ENCODE results near the gene CCDC120. TPM values are rescaled to one million over a fixed set of nuclear protein-coding genes. Genes with fewer than 3 reads are reported as not detected.

The CCDC120 gene
- 1.7 TPM for total RNA-seq (ENCODE audit: insufficient read depth, low replicate concordance)

- no peak for DNase-seq (ENCODE audit: low spot score)
These were observed at the start of gene CCDC120 for GRCh38 chrX:49058794-49059193. Gene CCDC120, plus strand, starts transcription at chrX:49058999. Its CDS starts 3,043 bp downstream, at chrX:49062042.

- DNase-seq (ENCODE audit: low spot score) = no peak
These were observed 39.7 kb upstream of the CCDC120 start for GRCh38 chrX:49019050-49019449.

GRCh38 chrX:49019599-49020249, 39.1 kb upstream of the CCDC120 start:
- DNase-seq (ENCODE audit: low spot score) = no peak

GRCh38 chrX:49029876-49030275, 28.9 kb upstream of the CCDC120 start:
- no peak for DNase-seq (ENCODE audit: low spot score)

- DNase-seq (ENCODE audit: low spot score) = no peak
These were observed 28.5 kb upstream of the CCDC120 start for GRCh38 chrX:49030283-49030682.

- DNase-seq (ENCODE audit: low spot score) = no peak
These were observed 20.8 kb upstream of the CCDC120 start for GRCh38 chrX:49037883-49038475.

- peak; percentile 92 for DNase-seq (ENCODE audit: low spot score)
These were observed 19.0 kb upstream of the CCDC120 start for GRCh38 chrX:49039598-49040375.

- DNase-seq (ENCODE audit: low spot score) = no peak
These were observed 18.3 kb upstream of the CCDC120 start for GRCh38 chrX:49040376-49040955.

- DNase-seq (ENCODE audit: low spot score) = peak; percentile 60
These were observed 16.8 kb upstream of the CCDC120 start for GRCh38 chrX:49041744-49042580.

- no peak for DNase-seq (ENCODE audit: low spot score)
These were observed 16.1 kb upstream of the CCDC120 start for GRCh38 chrX:49042581-49043219.

- peak; percentile 99 for DNase-seq (ENCODE audit: low spot score)
These were observed 15.4 kb upstream of the CCDC120 start, which contains the start of gene TFE3 for GRCh38 chrX:49043220-49043986. Gene TFE3, minus strand, starts transcription at chrX:49043357. Its CDS starts 131 bp downstream, at chrX:49043226.

GRCh38 chrX:49043987-49044281, 14.9 kb upstream of the CCDC120 start:
- DNase-seq (ENCODE audit: low spot score) = no peak

GRCh38 chrX:49053223-49054072, 5.4 kb upstream of the CCDC120 start:
- peak; percentile 71 for DNase-seq (ENCODE audit: low spot score)

- no peak for DNase-seq (ENCODE audit: low spot score)
These were observed 4.6 kb upstream of the CCDC120 start for GRCh38 chrX:49054073-49054762.

GRCh38 chrX:49059201-49059600, 402 bp downstream of the CCDC120 start:
- DNase-seq (ENCODE audit: low spot score) = no peak

- DNase-seq (ENCODE audit: low spot score) = no peak
These were observed 884 bp downstream of the CCDC120 start for GRCh38 chrX:49059681-49060085.

GRCh38 chrX:49060914-49061313, 2.1 kb downstream of the CCDC120 start:
- DNase-seq (ENCODE audit: low spot score) = no peak

- no peak for DNase-seq (ENCODE audit: low spot score)
These were observed 2.7 kb downstream of the CCDC120 start for GRCh38 chrX:49061490-49061889.

- no peak for DNase-seq (ENCODE audit: low spot score)
These were observed 3.1 kb downstream of the CCDC120 start for GRCh38 chrX:49061916-49062315.
